ENCODE data around the gene AKAP3.

DNA sequence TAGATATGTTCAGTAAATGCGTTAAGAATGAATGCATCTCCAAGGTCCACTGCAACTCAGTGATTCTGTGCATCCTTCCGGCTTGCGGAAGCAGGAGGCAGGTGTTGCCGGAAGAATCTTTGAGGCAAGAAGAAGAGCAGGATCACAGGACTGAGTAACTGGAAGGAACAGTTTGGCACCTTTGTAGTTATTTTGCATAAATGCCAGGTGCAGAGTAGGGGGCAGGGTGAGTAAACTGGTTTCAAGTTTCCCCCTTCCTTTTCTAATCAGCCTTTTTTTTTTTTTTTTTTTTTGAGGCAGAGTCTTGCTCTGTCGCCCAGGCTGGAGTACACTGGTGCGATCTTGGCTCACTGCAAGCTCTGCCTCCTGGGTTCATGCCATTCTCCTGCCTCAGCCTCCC lies 64.6 kb downstream of the AKAP3 start:
- TF ChIP-seq, protein P1, sequence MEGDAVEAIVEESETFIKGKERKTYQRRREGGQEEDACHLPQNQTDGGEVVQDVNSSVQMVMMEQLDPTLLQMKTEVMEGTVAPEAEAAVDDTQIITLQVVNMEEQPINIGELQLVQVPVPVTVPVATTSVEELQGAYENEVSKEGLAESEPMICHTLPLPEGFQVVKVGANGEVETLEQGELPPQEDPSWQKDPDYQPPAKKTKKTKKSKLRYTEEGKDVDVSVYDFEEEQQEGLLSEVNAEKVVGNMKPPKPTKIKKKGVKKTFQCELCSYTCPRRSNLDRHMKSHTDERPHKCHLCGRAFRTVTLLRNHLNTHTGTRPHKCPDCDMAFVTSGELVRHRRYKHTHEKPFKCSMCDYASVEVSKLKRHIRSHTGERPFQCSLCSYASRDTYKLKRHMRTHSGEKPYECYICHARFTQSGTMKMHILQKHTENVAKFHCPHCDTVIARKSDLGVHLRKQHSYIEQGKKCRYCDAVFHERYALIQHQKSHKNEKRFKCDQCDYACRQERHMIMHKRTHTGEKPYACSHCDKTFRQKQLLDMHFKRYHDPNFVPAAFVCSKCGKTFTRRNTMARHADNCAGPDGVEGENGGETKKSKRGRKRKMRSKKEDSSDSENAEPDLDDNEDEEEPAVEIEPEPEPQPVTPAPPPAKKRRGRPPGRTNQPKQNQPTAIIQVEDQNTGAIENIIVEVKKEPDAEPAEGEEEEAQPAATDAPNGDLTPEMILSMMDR (IDR thresholded peaks at IDR 0.05), result no peak
- TF ChIP-seq, protein P2, sequence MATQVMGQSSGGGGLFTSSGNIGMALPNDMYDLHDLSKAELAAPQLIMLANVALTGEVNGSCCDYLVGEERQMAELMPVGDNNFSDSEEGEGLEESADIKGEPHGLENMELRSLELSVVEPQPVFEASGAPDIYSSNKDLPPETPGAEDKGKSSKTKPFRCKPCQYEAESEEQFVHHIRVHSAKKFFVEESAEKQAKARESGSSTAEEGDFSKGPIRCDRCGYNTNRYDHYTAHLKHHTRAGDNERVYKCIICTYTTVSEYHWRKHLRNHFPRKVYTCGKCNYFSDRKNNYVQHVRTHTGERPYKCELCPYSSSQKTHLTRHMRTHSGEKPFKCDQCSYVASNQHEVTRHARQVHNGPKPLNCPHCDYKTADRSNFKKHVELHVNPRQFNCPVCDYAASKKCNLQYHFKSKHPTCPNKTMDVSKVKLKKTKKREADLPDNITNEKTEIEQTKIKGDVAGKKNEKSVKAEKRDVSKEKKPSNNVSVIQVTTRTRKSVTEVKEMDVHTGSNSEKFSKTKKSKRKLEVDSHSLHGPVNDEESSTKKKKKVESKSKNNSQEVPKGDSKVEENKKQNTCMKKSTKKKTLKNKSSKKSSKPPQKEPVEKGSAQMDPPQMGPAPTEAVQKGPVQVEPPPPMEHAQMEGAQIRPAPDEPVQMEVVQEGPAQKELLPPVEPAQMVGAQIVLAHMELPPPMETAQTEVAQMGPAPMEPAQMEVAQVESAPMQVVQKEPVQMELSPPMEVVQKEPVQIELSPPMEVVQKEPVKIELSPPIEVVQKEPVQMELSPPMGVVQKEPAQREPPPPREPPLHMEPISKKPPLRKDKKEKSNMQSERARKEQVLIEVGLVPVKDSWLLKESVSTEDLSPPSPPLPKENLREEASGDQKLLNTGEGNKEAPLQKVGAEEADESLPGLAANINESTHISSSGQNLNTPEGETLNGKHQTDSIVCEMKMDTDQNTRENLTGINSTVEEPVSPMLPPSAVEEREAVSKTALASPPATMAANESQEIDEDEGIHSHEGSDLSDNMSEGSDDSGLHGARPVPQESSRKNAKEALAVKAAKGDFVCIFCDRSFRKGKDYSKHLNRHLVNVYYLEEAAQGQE (IDR thresholded peaks at IDR 0.05; ENCODE audit: insufficient read depth in 1 of 2, low read depth in 2 of 2, low read length in 1 of 2), result no peak
- TF ChIP-seq POLR2AphosphoS5 (IDR thresholded peaks at IDR 0.05; ENCODE audit: low read depth, low read length) (no peak), TCF7L2 (IDR thresholded peaks at IDR 0.05; ENCODE audit: low read depth, low read length) (no peak)

All from Panc1 (cell line).